ENCODE data around the gene TMEM150B.

The TMEM150B gene

GRCh38 chr19:55354698-55355212 lies 29.6 kb upstream of the TMEM150B start, which contains the start of gene COX6B2:
Gene COX6B2, minus strand, starts transcription at chr19:55354719. Its CDS starts 198 bp downstream, at chr19:55354521.
- H3K4me1 ChIP-seq (ENCODE audit: control insufficient read depth in 5 of 5, insufficient read depth in 5 of 5, low read length in 5 of 5) = peaks cover 0 to 10% (median 9%) of the 10 kb centered on the region in 5 donors
- H3K9me3 ChIP-seq (ENCODE audit: control insufficient read depth in 5 of 5, low read length in 5 of 5) = no peaks in the 10 kb centered on the region
- H3K27me3 ChIP-seq (ENCODE audit: control insufficient read depth in 5 of 5, insufficient read depth in 4 of 5, low read length in 5 of 5) = peaks cover 26 to 51% (median 42%) of the 10 kb centered on the region in 5 donors
- peak within 1 kb of the TSS in 4 of 5 donors; percentile 2 to 57 (median 42) for H3K4me3 ChIP-seq (ENCODE audit: low read depth in 1 of 5, low read length in 5 of 5)
- H3K9ac ChIP-seq (ENCODE audit: low read length in 5 of 5) = no peak within 1 kb of the TSS
- no peaks in the 10 kb centered on the region for H3K36me3 ChIP-seq (ENCODE audit: control insufficient read depth in 5 of 5, insufficient read depth in 5 of 5, low read length in 5 of 5)
- H3K27ac ChIP-seq (ENCODE audit: low read depth, low read length) = no peak within 1 kb of the TSS

- Histone ChIP-seq H3K27ac (ENCODE audit: low read depth, low read length) (no peak overlapping the region), H3K27me3 (ENCODE audit: control insufficient read depth in 5 of 5, insufficient read depth in 4 of 5, low read length in 5 of 5) (peaks cover 26 to 51% (median 42%) of the 10 kb centered on the region in 5 donors), H3K36me3 (ENCODE audit: control insufficient read depth in 5 of 5, insufficient read depth in 5 of 5, low read length in 5 of 5) (no peaks in the 10 kb centered on the region), H3K4me3 (ENCODE audit: low read depth in 1 of 5, low read length in 5 of 5) (peak overlapping the region in 4 of 5 donors; percentile 2 to 57 (median 42)), H3K9me3 (ENCODE audit: control insufficient read depth in 5 of 5, low read length in 5 of 5) (no peaks in the 10 kb centered on the region), H3K4me1 (ENCODE audit: control insufficient read depth in 5 of 5, insufficient read depth in 5 of 5, low read length in 5 of 5) (peaks cover 0 to 10% (median 9%) of the 10 kb centered on the region in 5 donors), H3K9ac (ENCODE audit: low read length in 5 of 5) (no peak overlapping the region)
Observed at GRCh38 chr19:55353803-55354697, 28.9 kb upstream of the TMEM150B start.

GRCh38 chr19:55353356-55353802 lies 28.2 kb upstream of the TMEM150B start:
- Histone ChIP-seq H3K9ac (ENCODE audit: low read length in 5 of 5) (no peak overlapping the region), H3K36me3 (ENCODE audit: control insufficient read depth in 5 of 5, insufficient read depth in 5 of 5, low read length in 5 of 5) (peaks cover 0 to 3% (median 0%) of the 10 kb centered on the region in 5 donors), H3K27me3 (ENCODE audit: control insufficient read depth in 5 of 5, insufficient read depth in 4 of 5, low read length in 5 of 5) (peaks cover 26 to 51% (median 42%) of the 10 kb centered on the region in 5 donors), H3K9me3 (ENCODE audit: control insufficient read depth in 5 of 5, low read length in 5 of 5) (no peaks in the 10 kb centered on the region), H3K4me1 (ENCODE audit: control insufficient read depth in 5 of 5, insufficient read depth in 5 of 5, low read length in 5 of 5) (peaks cover 0 to 10% (median 9%) of the 10 kb centered on the region in 5 donors), H3K27ac (ENCODE audit: low read depth, low read length) (no peak overlapping the region), H3K4me3 (ENCODE audit: low read depth in 1 of 5, low read length in 5 of 5) (peak overlapping the region in 4 of 5 donors; percentile 2 to 57 (median 42))

- Histone ChIP-seq H3K27me3 (ENCODE audit: control insufficient read depth in 5 of 5, insufficient read depth in 4 of 5, low read length in 5 of 5) (peaks cover 26 to 51% (median 42%) of the 10 kb centered on the region in 5 donors), H3K4me3 (ENCODE audit: low read depth in 1 of 5, low read length in 5 of 5) (no peak overlapping the region), H3K27ac (ENCODE audit: low read depth, low read length) (no peak overlapping the region), H3K36me3 (ENCODE audit: control insufficient read depth in 5 of 5, insufficient read depth in 5 of 5, low read length in 5 of 5) (peaks cover 0 to 3% (median 0%) of the 10 kb centered on the region in 5 donors), H3K9me3 (ENCODE audit: control insufficient read depth in 5 of 5, low read length in 5 of 5) (no peaks in the 10 kb centered on the region), H3K9ac (ENCODE audit: low read length in 5 of 5) (no peak overlapping the region), H3K4me1 (ENCODE audit: control insufficient read depth in 5 of 5, insufficient read depth in 5 of 5, low read length in 5 of 5) (peaks cover 0 to 12% (median 9%) of the 10 kb centered on the region in 5 donors)
Observed at GRCh38 chr19:55352549-55353145, 27.5 kb upstream of the TMEM150B start.

GRCh38 chr19:55352040-55352439 lies 26.9 kb upstream of the TMEM150B start:
- Histone ChIP-seq H3K4me3 (ENCODE audit: low read depth in 1 of 5, low read length in 5 of 5) (no peak overlapping the region), H3K27ac (ENCODE audit: low read depth, low read length) (no peak overlapping the region), H3K27me3 (ENCODE audit: control insufficient read depth in 5 of 5, insufficient read depth in 4 of 5, low read length in 5 of 5) (peaks cover 24 to 46% (median 36%) of the 10 kb centered on the region in 5 donors), H3K9me3 (ENCODE audit: control insufficient read depth in 5 of 5, low read length in 5 of 5) (no peaks in the 10 kb centered on the region), H3K36me3 (ENCODE audit: control insufficient read depth in 5 of 5, insufficient read depth in 5 of 5, low read length in 5 of 5) (peaks cover 0 to 3% (median 0%) of the 10 kb centered on the region in 5 donors), H3K4me1 (ENCODE audit: control insufficient read depth in 5 of 5, insufficient read depth in 5 of 5, low read length in 5 of 5) (peaks cover 0 to 12% (median 9%) of the 10 kb centered on the region in 5 donors), H3K9ac (ENCODE audit: low read length in 5 of 5) (no peak overlapping the region)

- H3K27ac ChIP-seq (ENCODE audit: low read depth, low read length) = no peak overlapping the region
- H3K9me3 ChIP-seq (ENCODE audit: control insufficient read depth in 5 of 5, low read length in 5 of 5) = no peaks in the 10 kb centered on the region
- peaks cover 0 to 5% (median 0%) of the 10 kb centered on the region in 5 donors for H3K36me3 ChIP-seq (ENCODE audit: control insufficient read depth in 5 of 5, insufficient read depth in 5 of 5, low read length in 5 of 5)
- H3K27me3 ChIP-seq (ENCODE audit: control insufficient read depth in 5 of 5, insufficient read depth in 4 of 5, low read length in 5 of 5) = peaks cover 22 to 45% (median 36%) of the 10 kb centered on the region in 5 donors
- H3K4me1 ChIP-seq (ENCODE audit: control insufficient read depth in 5 of 5, insufficient read depth in 5 of 5, low read length in 5 of 5) = peaks cover 0 to 23% (median 20%) of the 10 kb centered on the region in 5 donors
- no peak overlapping the region for H3K9ac ChIP-seq (ENCODE audit: low read length in 5 of 5)
- no peak overlapping the region for H3K4me3 ChIP-seq (ENCODE audit: low read depth in 1 of 5, low read length in 5 of 5)
Observed at GRCh38 chr19:55350620-55351315, 25.6 kb upstream of the TMEM150B start.

GRCh38 chr19:55348317-55349034 lies 23.3 kb upstream of the TMEM150B start:
- Histone ChIP-seq H3K9ac (ENCODE audit: low read length in 5 of 5) (no peak overlapping the region), H3K9me3 (ENCODE audit: control insufficient read depth in 5 of 5, low read length in 5 of 5) (no peaks in the 10 kb centered on the region), H3K27ac (ENCODE audit: low read depth, low read length) (no peak overlapping the region), H3K4me3 (ENCODE audit: low read depth in 1 of 5, low read length in 5 of 5) (no peak overlapping the region), H3K4me1 (ENCODE audit: control insufficient read depth in 5 of 5, insufficient read depth in 5 of 5, low read length in 5 of 5) (peaks cover 0 to 30% (median 22%) of the 10 kb centered on the region in 5 donors), H3K36me3 (ENCODE audit: control insufficient read depth in 5 of 5, insufficient read depth in 5 of 5, low read length in 5 of 5) (peaks cover 0 to 15% (median 6%) of the 10 kb centered on the region in 5 donors), H3K27me3 (ENCODE audit: control insufficient read depth in 5 of 5, insufficient read depth in 4 of 5, low read length in 5 of 5) (peaks cover 20 to 35% (median 29%) of the 10 kb centered on the region in 5 donors)

- H3K4me1 ChIP-seq (ENCODE audit: control insufficient read depth in 5 of 5, insufficient read depth in 5 of 5, low read length in 5 of 5) = peaks cover 0 to 25% (median 18%) of the 10 kb centered on the region in 5 donors
- H3K9me3 ChIP-seq (ENCODE audit: control insufficient read depth in 5 of 5, low read length in 5 of 5) = no peaks in the 10 kb centered on the region
- no peak overlapping the region for H3K27ac ChIP-seq (ENCODE audit: low read depth, low read length)
- no peak overlapping the region for H3K9ac ChIP-seq (ENCODE audit: low read length in 5 of 5)
- H3K36me3 ChIP-seq (ENCODE audit: control insufficient read depth in 5 of 5, insufficient read depth in 5 of 5, low read length in 5 of 5) = peaks cover 0 to 24% (median 15%) of the 10 kb centered on the region in 5 donors
- H3K27me3 ChIP-seq (ENCODE audit: control insufficient read depth in 5 of 5, insufficient read depth in 4 of 5, low read length in 5 of 5) = peaks cover 11 to 25% (median 20%) of the 10 kb centered on the region in 5 donors
- no peak overlapping the region for H3K4me3 ChIP-seq (ENCODE audit: low read depth in 1 of 5, low read length in 5 of 5)
Observed at GRCh38 chr19:55347442-55348009, 22.4 kb upstream of the TMEM150B start.
